HG03342 (cell line): Measurements from ENCODE around the gene MED25.

Experiments
- ATAC-seq: cut with Tn5 transposase; IDR thresholded peaks from one replicate; pipeline ENCODE4 v1.9.1; 2021; ENCODE audit warnings: mild to moderate bottlenecking, moderate library complexity; ENCODE audit not compliant: unreplicated experiment

MED25 gene

GRCh38 chr19:49798574-49798973 lies 19.5 kb upstream of the MED25 start:
- no peak for ATAC-seq

- ATAC-seq, result no peak
These were observed 18.8 kb upstream of the MED25 start for GRCh38 chr19:49799271-49799797.

- no peak for ATAC-seq
These were observed 18.2 kb upstream of the MED25 start for GRCh38 chr19:49799798-49800376.

GRCh38 chr19:49800771-49801170 lies 17.3 kb upstream of the MED25 start:
- no peak for ATAC-seq

- ATAC-seq, result no peak
These were observed 16.6 kb upstream of the MED25 start for GRCh38 chr19:49801401-49801888.

- ATAC-seq, result no peak
These were observed 16.0 kb upstream of the MED25 start for GRCh38 chr19:49801966-49802661.

GRCh38 chr19:49802836-49803528 lies 15.1 kb upstream of the MED25 start:
- ATAC-seq, result no peak

GRCh38 chr19:49803529-49803856 lies 14.6 kb upstream of the MED25 start:
- ATAC-seq, result no peak

GRCh38 chr19:49805822-49806619 lies 12.1 kb upstream of the MED25 start:
- ATAC-seq, result no peak

GRCh38 chr19:49806620-49806959 lies 11.5 kb upstream of the MED25 start:
- no peak for ATAC-seq

- no peak for ATAC-seq
These were observed 10.8 kb upstream of the MED25 start for GRCh38 chr19:49807058-49807903.

GRCh38 chr19:49807904-49808675 lies 10.0 kb upstream of the MED25 start:
- ATAC-seq, result no peak

- no peak for ATAC-seq
These were observed 9.4 kb upstream of the MED25 start for GRCh38 chr19:49808711-49809159.

- ATAC-seq, result no peak
These were observed 8.7 kb upstream of the MED25 start for GRCh38 chr19:49809160-49809940.

GRCh38 chr19:49809941-49810389 lies 8.1 kb upstream of the MED25 start:
- ATAC-seq, result no peak

- ATAC-seq, result no peak
These were observed 6.8 kb upstream of the MED25 start for GRCh38 chr19:49811328-49811727.

GRCh38 chr19:49812452-49812996 lies 5.6 kb upstream of the MED25 start:
- no peak for ATAC-seq
